IMR-90 (cell line): ENCODE data around the gene ANO1. TPM values are rescaled to one million over a fixed set of nuclear protein-coding genes. Genes with fewer than 3 reads are reported as not detected.

Source experiments
- ATAC-seq: fragments of 200-7000 bp; cut with Tn5 transposase; 2 replicates; pipeline ENCODE4 v1.9.1; 2020; ENCODE audit warnings: low read depth, mild to moderate bottlenecking, moderate library complexity
- BruUV-seq: library from RNA; stranded (reverse); fragments of 400-500 nt; replicated peaks from 2 replicates; lab custom pipeline; 2021; lab: Mats Ljungman, UMichigan
- CTCF ChIA-PET: fragments of 300-600 bp; formaldehyde crosslinking; extraction: SDS; loops from one replicate; lab custom pipeline; 2021; ENCODE audit warnings: antibody characterized with exemption; lab: Yijun Ruan, JAX
- POLR2A ChIA-PET: fragments of 300-600 bp; sonication (Branson Sonifier 250); formaldehyde crosslinking; loops from one replicate; lab custom pipeline; 2022; ENCODE audit warnings: antibody characterized with exemption; ENCODE audit not compliant: unreplicated experiment; lab: Charles Lee
- DNase-seq: peaks from one replicate; pipeline ENCODE4 v3.0.0; 2013
- H2AFZ ChIP-seq: replicated peaks from 2 replicates; pipeline ENCODE3; 2013; ENCODE audit warnings: low read length, mild to moderate bottlenecking; ENCODE audit not compliant: poor library complexity
- H2AK5ac ChIP-seq: 2 replicates; pipeline ENCODE4 v1.6.1; 2013; ENCODE audit warnings: low read depth, low read length, inconsistent platforms
- H2AK9ac ChIP-seq: replicated peaks from 2 replicates; pipeline ENCODE3; 2013; ENCODE audit warnings: mild to moderate bottlenecking, low read depth, low read length, moderate library complexity; ENCODE audit not compliant: poor library complexity
- H2BK120ac ChIP-seq: 2 replicates; pipeline ENCODE4 v1.6.1; 2013; ENCODE audit warnings: low read depth, low read length, inconsistent platforms
- H2BK15ac ChIP-seq: 3 replicates; pipeline ENCODE4 v1.6.1; 2013; ENCODE audit warnings: low read depth, low read length, inconsistent platforms
- H2BK20ac ChIP-seq: 2 replicates; pipeline ENCODE4 v1.6.1; 2013; ENCODE audit warnings: low read depth, mild to moderate bottlenecking, inconsistent platforms, low read length, moderate library complexity
- H2BK5ac ChIP-seq: 2 replicates; pipeline ENCODE4 v1.6.1; 2013; ENCODE audit warnings: mild to moderate bottlenecking, low read depth, low read length, inconsistent platforms; ENCODE audit not compliant: poor library complexity, severe bottlenecking
- H3K14ac ChIP-seq: replicated peaks from 2 replicates; pipeline ENCODE4 v1.6.1; 2013; ENCODE audit warnings: low read depth, low read length, inconsistent platforms
- H3K18ac ChIP-seq: 2 replicates; pipeline ENCODE4 v1.6.1; 2013; ENCODE audit warnings: low read depth, low read length, control low read depth
- H3K23ac ChIP-seq: 2 replicates; pipeline ENCODE4 v1.6.1; 2013; ENCODE audit warnings: low read depth, low read length, inconsistent platforms
- H3K27ac ChIP-seq: 2 replicates; pipeline ENCODE4 v1.5.1; 2013; ENCODE audit warnings: mild to moderate bottlenecking, control low read depth, low read length; ENCODE audit not compliant: insufficient read depth
- H3K27me3 ChIP-seq: 2 replicates; pipeline ENCODE4 v1.6.1; 2013; ENCODE audit warnings: low read length; ENCODE audit not compliant: control insufficient read depth, insufficient read depth
- H3K36me3 ChIP-seq: 2 replicates; pipeline ENCODE4 v1.6.1; 2013; ENCODE audit warnings: low read length, mixed read lengths; ENCODE audit not compliant: control insufficient read depth, insufficient read depth
- H3K4ac ChIP-seq: 2 replicates; pipeline ENCODE4 v1.6.1; 2013; ENCODE audit warnings: low read depth, low read length, inconsistent platforms
- H3K4me1 ChIP-seq: 2 replicates; pipeline ENCODE4 v1.6.1; 2013; ENCODE audit warnings: low read length, mixed read lengths; ENCODE audit not compliant: control insufficient read depth, insufficient read depth
- H3K4me2 ChIP-seq: 2 replicates; pipeline ENCODE4 v1.6.1; 2013; ENCODE audit warnings: low read depth, mild to moderate bottlenecking, control low read depth, low read length, moderate library complexity
- H3K4me3 ChIP-seq: 2 replicates; pipeline ENCODE4 v1.5.1; 2013; ENCODE audit warnings: low read depth, mild to moderate bottlenecking, control low read depth, low read length, moderate library complexity; ENCODE audit not compliant: insufficient read depth
- H3K56ac ChIP-seq: 2 replicates; pipeline ENCODE4 v1.6.1; 2013; ENCODE audit warnings: low read length, inconsistent platforms; ENCODE audit not compliant: insufficient read depth; ENCODE audit errors: extremely low read depth
- H3K79me1 ChIP-seq, 2 experiments: 2 replicates each; pipeline ENCODE4 v1.6.1; 2013; ENCODE audit warnings: low read length in 2 of 2, inconsistent platforms in 1 of 2, low read depth in 1 of 2
- H3K9ac ChIP-seq: 2 replicates; pipeline ENCODE4 v1.6.1; 2013; ENCODE audit warnings: low read depth, low read length, control low read depth
- H3K9me1 ChIP-seq: 2 replicates; pipeline ENCODE4 v1.6.1; 2013; ENCODE audit warnings: low read length, inconsistent platforms; ENCODE audit not compliant: insufficient read depth
- H3K9me3 ChIP-seq: 2 replicates; pipeline ENCODE4 v1.6.1; 2013; ENCODE audit warnings: low read length; ENCODE audit not compliant: control insufficient read depth, insufficient read depth
- H4K20me1 ChIP-seq: 2 replicates; pipeline ENCODE4 v1.6.1; 2013; ENCODE audit warnings: low read length, inconsistent platforms; ENCODE audit not compliant: insufficient read depth
- H4K5ac ChIP-seq: 2 replicates; pipeline ENCODE4 v1.6.1; 2013; ENCODE audit warnings: mild to moderate bottlenecking, low read depth, low read length, control low read depth
- H4K8ac ChIP-seq, 2 experiments: 2 replicates each; pipeline ENCODE4 v1.6.1; 2013; ENCODE audit warnings: low read depth in 2 of 2, low read length in 2 of 2, control low read depth in 1 of 2, inconsistent platforms in 1 of 2
- H4K91ac ChIP-seq: 2 replicates; pipeline ENCODE4 v1.6.1; 2013; ENCODE audit warnings: low read depth, low read length, inconsistent platforms; ENCODE audit not compliant: insufficient read depth
- BHLHE40 ChIP-seq: fragments of 150-350 bp; IDR thresholded peaks from 2 replicates; pipeline ENCODE4 v1.6.1; 2016; ENCODE audit warnings: mild to moderate bottlenecking, low read depth, low read length
- CHD1 ChIP-seq: IDR thresholded peaks from 2 replicates; pipeline ENCODE4 v1.6.1; 2012; ENCODE audit warnings: low read depth, low read length, improper control_type of control experiment
- whole genome bisulfite sequencing, 2 experiments: methylation state at CpG; one replicate each; pipeline versions ENCODE4 v1.1.5 to v1.1.7; 2013; ENCODE audit warnings: missing lambda C conversion rate in 2 of 2; ENCODE audit not compliant: insufficient read length in 1 of 2; ENCODE audit errors: extremely low coverage in 2 of 2; 5-methylcytosine and 5-hydroxymethylcytosine counted together
- dilution Hi-C: fragments of 300-500 bp; cut with HindIII; formaldehyde crosslinking; loops from one replicate; pipeline ENCODE4 v1.14.3; 2018; ENCODE audit warnings: low sequenced_read_pairs; ENCODE audit not compliant: unreplicated experiment
- in situ Hi-C: fragments of 300-500 bp; cut with MboI; formaldehyde crosslinking; loops from 3 replicates; pipeline ENCODE4 v1.14.3; 2019; ENCODE audit warnings: low sequenced_read_pairs, inconsistent platforms, mixed read lengths
- intact Hi-C: fragments of 100-400 bp; cut with micrococcal nuclease; formaldehyde crosslinking; loops from 2 replicates; pipeline ENCODE4 v1.10.0; 2022
- polyA plus RNA-seq, 3 experiments: library from polyadenylated mRNA; depleted of rRNA; stranded (reverse); fragments of >200 nt; gene quantifications; 2 replicates each; pipeline ENCODE4 v1.2.3, GENCODE V29; 2012; ENCODE audit warnings: low replicate concordance in 1 of 3
- total RNA-seq: library from RNA; depleted of rRNA; stranded (reverse); fragments of >200 nt; gene quantifications from 2 replicates; pipeline ENCODE4 v1.2.3, GENCODE V29; 2012

ANO1 gene
- total and polyA plus RNA-seq, 2 of the 4 experiments (the other 2 are of a cell fraction), result 4.1 to 10.7 TPM

DNA sequence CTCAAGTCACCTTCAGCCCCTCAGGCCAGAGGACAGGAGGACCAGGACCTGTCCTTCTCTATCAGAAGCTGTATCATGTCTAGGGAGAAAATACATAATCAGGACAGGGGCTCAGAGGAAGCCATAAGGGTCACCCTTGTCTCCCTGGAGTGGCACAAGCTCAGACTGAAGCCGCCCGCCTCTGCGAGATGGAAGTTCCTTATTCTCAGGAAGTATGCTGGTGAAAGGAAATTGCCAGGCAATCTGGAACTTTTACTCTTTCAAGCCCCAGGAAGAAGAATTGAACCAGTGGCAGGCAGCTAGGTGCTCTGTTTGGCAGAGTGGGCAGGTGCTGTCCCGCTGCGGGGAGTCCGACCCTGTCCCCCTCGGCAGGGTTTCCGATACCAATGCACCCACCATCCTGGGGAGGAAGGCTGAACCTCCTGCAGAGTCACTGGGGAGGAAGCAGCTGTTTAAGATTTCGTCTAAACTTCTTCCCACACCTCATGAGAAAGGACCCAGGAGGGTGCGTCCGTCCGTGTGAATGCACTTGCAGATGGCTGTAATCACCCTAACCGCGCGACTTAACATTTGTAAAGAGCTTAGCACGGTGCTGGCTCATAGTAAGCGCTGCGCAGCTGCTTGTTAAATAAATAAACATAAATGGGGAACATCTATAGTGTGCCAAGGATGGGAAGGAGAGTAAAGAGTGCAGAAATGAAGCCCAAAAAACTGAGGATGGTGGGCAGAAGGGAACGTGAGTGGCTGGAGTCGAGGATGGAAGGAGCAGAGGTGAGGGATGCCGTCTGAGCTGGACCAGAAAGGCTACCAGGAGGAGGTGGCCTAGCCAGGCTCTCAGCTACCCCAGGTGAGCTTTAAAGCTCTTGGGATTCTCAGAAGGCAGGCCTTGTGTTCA lies 5.0 kb upstream of the ANO1 start:
- 0% methylated on average over 11 of the region's 21 CpGs; no CpG with 5 or more reads in 1 of the 2 experiments for WGBS, 2 experiments
- peaks cover 9% of the 10 kb centered on the region for H3K4me1 ChIP-seq
- peak overlapping the region; percentile 28; the same call in 1 of the 2 replicates for H2AK5ac ChIP-seq
- no peak overlapping the region for H2BK5ac ChIP-seq
- no peak overlapping the region for H3K9ac ChIP-seq
- no peak overlapping the region for H3K4ac ChIP-seq
- peak; percentile 86 for DNase-seq
- peaks cover 2% of the 10 kb centered on the region; the same call in 1 of the 2 replicates for H3K27me3 ChIP-seq
- H4K91ac ChIP-seq, result no peak overlapping the region
- BruUV-seq, result no TSS peak
- no peak overlapping the region for H4K5ac ChIP-seq
- H2AFZ ChIP-seq, result no peak overlapping the region
- H3K56ac ChIP-seq, result no peak overlapping the region
- in situ Hi-C loops (no loop called here), intact Hi-C loops (loop anchor here (5.0 kb wide), 1 partner anchor 136 kb away; no protein-coding TSS in a partner anchor), dilution Hi-C loops (no loop called here)
- peaks cover 0 to 5% of the 10 kb centered on the region in 2 experiments; a peak in 2 of 4 replicates for H3K79me1 ChIP-seq
- H3K27ac ChIP-seq, result no peak overlapping the region
- no peak overlapping the region for H3K23ac ChIP-seq
- peak; percentile 75 for ATAC-seq
- H3K9me1 ChIP-seq, result no peaks in the 10 kb centered on the region
- no peak overlapping the region for H3K14ac ChIP-seq
- ChIA-PET POLR2A (no interaction called here), CTCF (interaction anchor here (0.6 to 1.7 kb wide), 2 partner anchors 10 to 399 kb away, joined by 6 read pairs; no protein-coding TSS in a partner anchor)
- H2BK120ac ChIP-seq, result no peak overlapping the region
- no peak overlapping the region for H3K18ac ChIP-seq
- H3K36me3 ChIP-seq, result no peaks in the 10 kb centered on the region
- 0 out of 2 replicates have a peak, but pooled peaks have one; percentile 25 for TF ChIP-seq BHLHE40
- TF ChIP-seq CHD1, result no peak
- H4K8ac ChIP-seq, result no peak overlapping the region; a peak in 1 of 4 replicates
- no peak overlapping the region for H2BK20ac ChIP-seq
- no peaks in the 10 kb centered on the region for H3K9me3 ChIP-seq
- no peak overlapping the region; the same call in 2 of the 3 replicates for H2BK15ac ChIP-seq
- no peak overlapping the region for H2AK9ac ChIP-seq
- no peak overlapping the region for H3K4me3 ChIP-seq
- no peaks in the 10 kb centered on the region for H4K20me1 ChIP-seq
- no peak overlapping the region for H3K4me2 ChIP-seq
